GM12865 (cell line): ENCODE measurements around the gene CXorf65.
A peak's percentile ranks its signal among the peaks of the same experiment; 100 is the strongest.

Experiments used
- DNase-seq: peaks from one replicate; pipeline ENCODE4 v3.0.0; 2010; ENCODE audit warnings: low read depth
- H3K4me3 ChIP-seq: 2 replicates; pipeline ENCODE4 v1.5.1; 2011; ENCODE audit warnings: mild to moderate bottlenecking, low read depth, low read length, control low read depth
- CTCF ChIP-seq: IDR thresholded peaks from 2 replicates; pipeline ENCODE4 v1.5.1; 2011; ENCODE audit warnings: low read length, control low read depth, low read depth, inconsistent platforms; ENCODE audit not compliant: insufficient read depth; ENCODE audit errors: missing control alignments

Gene CXorf65

GRCh38 chrX:71118032-71118984 lies 11.8 kb upstream of the CXorf65 start, which contains the start of gene MED12:
TSS of gene MED12 (plus strand) at chrX:71118596. CDS start at chrX:71118755, 159 bp downstream.
- TF ChIP-seq CTCF, result no peak
- peak within 1 kb of the TSS; percentile 62 for H3K4me3 ChIP-seq
- peak; percentile 89 for DNase-seq

GRCh38 chrX:71117358-71117757 lies 10.8 kb upstream of the CXorf65 start:
- no peak overlapping the region for H3K4me3 ChIP-seq
- TF ChIP-seq CTCF, result no peak
- no peak for DNase-seq

- peak overlapping the region; percentile 64 for H3K4me3 ChIP-seq
- peak; percentile 51 for DNase-seq
- no peak for TF ChIP-seq CTCF
Observed at GRCh38 chrX:71111921-71112431, 5.4 kb upstream of the CXorf65 start.

- peak within 1 kb of the TSS; percentile 64 for H3K4me3 ChIP-seq
- no peak for TF ChIP-seq CTCF
- peak; percentile 91 for DNase-seq
Observed at GRCh38 chrX:71111141-71111843, 4.8 kb upstream of the CXorf65 start, which contains the start of gene IL2RG. TSS of gene IL2RG (minus strand) at chrX:71111577. CDS start at chrX:71111539, 38 bp downstream.

GRCh38 chrX:71109051-71109450 lies 2.5 kb upstream of the CXorf65 start:
- no peak for TF ChIP-seq CTCF
- H3K4me3 ChIP-seq, result peak overlapping the region; percentile 64
- DNase-seq, result no peak

- no peak overlapping the region for H3K4me3 ChIP-seq
- no peak for DNase-seq
- no peak for TF ChIP-seq CTCF
Observed at GRCh38 chrX:71107762-71108360, 1.3 kb upstream of the CXorf65 start.
